Stimulated activated memory B cell treated with anti-CD40 and anti-IgM and Interleukin-4, amounts not matched to agents 10 μg/mL and 1 μg/mL and 100 μg/mL, for 72 hours (primary cell): ENCODE data around the gene RPLP2.

ENCODE experiments used
- ATAC-seq: fragments of 150-1000 bp; cut with Tn5 transposase; 2 replicates; pipeline ENCODE4 v1.10.0; 2021
- H3K27ac Mint-ChIP-seq: one replicate; pipeline ENCODE4 v1.8.0; 2022; ENCODE audit warnings: mild to moderate bottlenecking, mixed read lengths
- H3K27me3 Mint-ChIP-seq: one replicate; pipeline ENCODE4 v1.8.0; 2022; ENCODE audit warnings: mixed read lengths
- H3K36me3 Mint-ChIP-seq: one replicate; pipeline ENCODE4 v1.8.0; 2022; ENCODE audit warnings: mixed read lengths
- H3K4me1 Mint-ChIP-seq: one replicate; pipeline ENCODE4 v1.8.0; 2022; ENCODE audit warnings: mixed read lengths
- H3K4me3 Mint-ChIP-seq: one replicate; pipeline ENCODE4 v1.8.0; 2022; ENCODE audit warnings: mild to moderate bottlenecking, moderate library complexity, mixed read lengths
- H3K9me3 Mint-ChIP-seq: one replicate; pipeline ENCODE4 v1.8.0; 2022; ENCODE audit warnings: mixed read lengths

The RPLP2 gene

DNA sequence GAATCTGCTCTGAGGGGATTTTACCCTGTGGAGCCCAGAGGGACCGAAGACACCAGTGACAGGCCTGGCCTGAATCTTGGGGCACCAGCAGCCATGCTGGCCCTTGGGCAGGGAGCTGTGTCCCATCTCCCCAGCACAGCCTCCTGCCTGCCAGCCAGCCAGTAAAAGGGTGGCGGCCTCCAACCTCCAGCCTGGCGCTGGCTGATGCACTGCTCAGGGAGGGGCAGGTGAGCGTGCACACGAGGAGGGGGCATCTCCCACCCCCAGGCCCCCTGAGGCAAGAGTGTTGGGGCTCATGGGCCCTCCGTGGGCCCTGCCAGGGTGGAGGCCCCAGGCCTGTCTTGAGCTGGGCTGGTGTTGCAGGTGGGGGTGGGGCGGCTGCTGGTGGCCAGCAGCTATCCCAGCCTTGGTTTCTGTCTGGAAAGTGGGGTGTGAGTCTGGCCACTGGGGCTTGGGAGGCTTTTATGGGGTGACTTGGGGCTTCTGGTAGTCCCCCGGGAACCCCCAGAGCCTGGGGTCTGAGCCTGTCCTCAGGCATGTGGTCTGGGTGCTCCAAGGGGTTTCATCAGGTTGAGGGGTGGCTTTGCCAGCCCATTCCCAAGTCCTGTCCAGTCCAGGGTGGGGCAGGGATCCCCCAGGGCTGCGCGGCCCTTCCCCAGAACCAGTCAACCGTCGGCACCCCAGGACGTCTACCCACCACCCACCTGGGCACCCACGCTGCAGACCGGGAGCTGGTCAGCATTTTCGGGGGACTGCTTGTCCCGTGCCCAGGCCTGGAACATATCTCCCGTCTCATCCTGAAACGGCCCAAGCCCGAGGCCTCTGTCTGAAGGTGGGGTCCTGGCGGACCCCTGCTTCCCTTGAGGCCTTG, 50.7 kb downstream of the RPLP2 start:
- H3K4me1 Mint-ChIP-seq: peaks cover 6% of the 10 kb centered on the region
- H3K27me3 Mint-ChIP-seq: peaks cover 57% of the 10 kb centered on the region
- no peak overlapping the region for H3K4me3 Mint-ChIP-seq
- no peaks in the 10 kb centered on the region for H3K9me3 Mint-ChIP-seq
- no peak for ATAC-seq
- no peak overlapping the region for H3K27ac Mint-ChIP-seq
- H3K36me3 Mint-ChIP-seq: no peaks in the 10 kb centered on the region

DNA sequence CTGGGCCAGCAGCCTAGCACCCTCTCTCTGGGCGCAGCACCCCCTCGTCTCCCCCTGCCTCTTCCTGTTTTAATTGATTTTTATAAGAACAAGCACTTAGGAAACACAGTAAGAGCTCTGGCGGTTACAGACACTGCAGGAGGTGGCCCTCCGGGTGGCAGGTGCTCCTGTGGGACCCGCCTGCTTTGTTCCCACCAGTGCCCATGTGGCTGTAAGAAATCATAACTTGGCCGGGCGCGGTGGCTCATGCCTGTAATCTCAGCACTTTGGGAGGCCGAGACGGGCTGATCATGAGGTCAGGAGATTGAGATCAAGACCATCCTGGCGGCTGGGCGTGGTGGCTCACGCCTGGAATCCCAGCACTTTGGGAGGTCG, 51.3 kb downstream of the RPLP2 start:
- Mint-ChIP-seq H3K27ac (no peak overlapping the region), H3K36me3 (no peaks in the 10 kb centered on the region), H3K9me3 (no peaks in the 10 kb centered on the region), H3K4me1 (peaks cover 6% of the 10 kb centered on the region), H3K27me3 (peaks cover 57% of the 10 kb centered on the region), H3K4me3 (no peak overlapping the region)
- ATAC-seq: no peak

DNA sequence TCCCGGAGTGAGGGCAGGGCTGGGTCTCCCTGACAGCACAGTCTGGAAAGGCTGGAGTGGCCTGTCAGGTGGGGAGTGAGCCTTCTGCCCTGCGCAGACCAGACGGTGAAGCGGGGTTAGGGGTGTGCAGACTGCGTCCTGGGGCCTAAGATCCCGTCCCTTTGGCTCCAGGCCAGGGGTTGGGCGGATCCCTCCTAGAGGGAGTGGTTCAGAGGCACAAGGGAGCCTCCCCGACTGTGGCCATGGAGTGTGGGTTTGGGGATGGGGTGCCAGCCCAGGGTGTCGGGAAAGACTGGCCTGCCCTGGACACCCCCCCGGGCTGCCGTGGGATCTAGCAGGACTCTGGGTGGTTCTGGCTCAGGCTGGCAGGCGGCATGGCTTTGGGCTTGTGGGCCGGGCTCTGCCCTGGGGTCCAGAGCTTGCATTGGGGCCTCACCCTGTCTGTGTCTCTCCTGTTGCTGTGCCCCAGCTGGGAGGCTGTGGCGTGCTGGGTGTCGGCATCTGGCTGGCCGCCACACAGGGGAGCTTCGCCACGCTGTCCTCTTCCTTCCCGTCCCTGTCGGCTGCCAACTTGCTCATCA, 52.4 kb downstream of the RPLP2 start:
- H3K27me3 Mint-ChIP-seq: peaks cover 49% of the 10 kb centered on the region
- no peak overlapping the region for H3K27ac Mint-ChIP-seq
- no peak for ATAC-seq

More for the DNA sequence above, 52.4 kb downstream of the RPLP2 start:
- peaks cover under 1% of the 10 kb centered on the region for H3K4me1 Mint-ChIP-seq
- H3K4me3 Mint-ChIP-seq: no peak overlapping the region
- no peaks in the 10 kb centered on the region for H3K9me3 Mint-ChIP-seq
- H3K36me3 Mint-ChIP-seq: no peaks in the 10 kb centered on the region
